Right atrium auricular region (tissue), 2 donors: ENCODE results near the gene ZMAT5. TPM values are rescaled to one million over a fixed set of nuclear protein-coding genes. Genes with fewer than 3 reads are reported as not detected.

Source experiments
- DNase-seq: peaks from one replicate; pipeline ENCODE4 v3.0.0-alpha.2; 2019; ENCODE audit warnings: low spot score
- H3K27ac ChIP-seq, 2 donors: fragments of 200-600 bp; sonication (generic); 1 replicate in 1 of 2; 2 replicates in 1 of 2; pipeline ENCODE4 v1.5.1; 2016 to 2019
- H3K27me3 ChIP-seq, 2 donors: fragments of 200-600 bp; sonication (generic); one replicate each; pipeline versions ENCODE4 v1.5.1 to v1.6.0; 2017 to 2019
- H3K36me3 ChIP-seq: fragments of 200-600 bp; sonication (generic); one replicate; pipeline ENCODE4 v1.5.1; 2016
- H3K4me1 ChIP-seq, 2 donors: fragments of 200-600 bp; sonication (generic); one replicate each; pipeline versions ENCODE4 v1.5.1 to v1.6.0; 2017 to 2019
- H3K4me3 ChIP-seq, 2 donors: fragments of 200-600 bp; sonication (generic); 1 replicate in 1 of 2; 2 replicates in 1 of 2; pipeline ENCODE4 v1.5.1; 2017 to 2019; ENCODE audit warnings: mild to moderate bottlenecking in 1 of 2, moderate library complexity in 1 of 2
- H3K9me3 ChIP-seq, 2 donors: fragments of 200-600 bp; sonication (generic); one replicate each; pipeline ENCODE4 v1.5.1; 2019
- total RNA-seq, 2 donors: library from RNA; depleted of rRNA; stranded (reverse); fragments of >200 nt; gene quantifications; one replicate each; pipeline ENCODE4 v1.1.0, GENCODE V29; 2016
- TF ChIP-seq, protein P1 (sequence below), 2 donors: fragments of 200-600 bp; sonication (generic); IDR thresholded peaks; one replicate each; pipeline ENCODE4 v1.5.1; 2019; ENCODE audit warnings: antibody characterized with exemption in 2 of 2

ZMAT5 gene
- total RNA-seq, 2 donors from 2014 or later, result 17.0 to 22.9 TPM

GRCh38 chr22:29795663-29796062, 28.9 kb upstream of the ZMAT5 start:
- H3K4me1 ChIP-seq, result peaks cover 0 to 35% of the 10 kb centered on the region in 2 donors
- H3K27ac ChIP-seq, result no peak overlapping the region
- TF ChIP-seq, protein P1, sequence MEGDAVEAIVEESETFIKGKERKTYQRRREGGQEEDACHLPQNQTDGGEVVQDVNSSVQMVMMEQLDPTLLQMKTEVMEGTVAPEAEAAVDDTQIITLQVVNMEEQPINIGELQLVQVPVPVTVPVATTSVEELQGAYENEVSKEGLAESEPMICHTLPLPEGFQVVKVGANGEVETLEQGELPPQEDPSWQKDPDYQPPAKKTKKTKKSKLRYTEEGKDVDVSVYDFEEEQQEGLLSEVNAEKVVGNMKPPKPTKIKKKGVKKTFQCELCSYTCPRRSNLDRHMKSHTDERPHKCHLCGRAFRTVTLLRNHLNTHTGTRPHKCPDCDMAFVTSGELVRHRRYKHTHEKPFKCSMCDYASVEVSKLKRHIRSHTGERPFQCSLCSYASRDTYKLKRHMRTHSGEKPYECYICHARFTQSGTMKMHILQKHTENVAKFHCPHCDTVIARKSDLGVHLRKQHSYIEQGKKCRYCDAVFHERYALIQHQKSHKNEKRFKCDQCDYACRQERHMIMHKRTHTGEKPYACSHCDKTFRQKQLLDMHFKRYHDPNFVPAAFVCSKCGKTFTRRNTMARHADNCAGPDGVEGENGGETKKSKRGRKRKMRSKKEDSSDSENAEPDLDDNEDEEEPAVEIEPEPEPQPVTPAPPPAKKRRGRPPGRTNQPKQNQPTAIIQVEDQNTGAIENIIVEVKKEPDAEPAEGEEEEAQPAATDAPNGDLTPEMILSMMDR (IDR thresholded peaks at IDR 0.05), result no peak
- DNase-seq, result no peak
- H3K36me3 ChIP-seq, result peaks cover 79% of the 10 kb centered on the region
- no peaks in the 10 kb centered on the region for H3K9me3 ChIP-seq
- no peaks in the 10 kb centered on the region for H3K27me3 ChIP-seq
- no peak overlapping the region for H3K4me3 ChIP-seq

DNA sequence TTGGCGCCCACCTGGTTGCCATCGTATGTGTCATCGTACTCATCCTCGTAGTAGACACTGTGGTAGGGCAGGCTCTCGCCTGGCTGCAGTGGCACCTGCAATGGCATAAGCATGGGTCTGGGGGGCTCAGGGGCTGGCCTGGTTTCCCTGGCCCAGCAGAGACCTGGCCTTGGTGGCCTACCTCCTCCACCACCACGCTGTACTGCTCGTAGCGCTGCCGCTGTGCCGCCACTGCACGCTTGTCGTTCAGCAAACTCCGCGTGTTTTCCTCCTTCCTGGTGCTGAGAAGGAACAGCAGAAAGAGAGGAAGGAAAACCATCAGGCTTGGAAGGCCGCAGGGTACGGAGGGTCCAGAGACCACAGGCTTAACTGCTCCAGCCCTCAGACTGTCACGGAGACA, 26.6 kb upstream of the ZMAT5 start:
- H3K27me3 ChIP-seq, result no peaks in the 10 kb centered on the region
- no peaks in the 10 kb centered on the region for H3K9me3 ChIP-seq
- peaks cover 88% of the 10 kb centered on the region for H3K36me3 ChIP-seq
- H3K4me3 ChIP-seq, result no peak overlapping the region
- TF ChIP-seq, protein P1 (IDR thresholded peaks at IDR 0.05), result no peak
- H3K27ac ChIP-seq, result no peak overlapping the region
- no peak for DNase-seq
- peaks cover 0 to 12% of the 10 kb centered on the region in 2 donors for H3K4me1 ChIP-seq

DNA sequence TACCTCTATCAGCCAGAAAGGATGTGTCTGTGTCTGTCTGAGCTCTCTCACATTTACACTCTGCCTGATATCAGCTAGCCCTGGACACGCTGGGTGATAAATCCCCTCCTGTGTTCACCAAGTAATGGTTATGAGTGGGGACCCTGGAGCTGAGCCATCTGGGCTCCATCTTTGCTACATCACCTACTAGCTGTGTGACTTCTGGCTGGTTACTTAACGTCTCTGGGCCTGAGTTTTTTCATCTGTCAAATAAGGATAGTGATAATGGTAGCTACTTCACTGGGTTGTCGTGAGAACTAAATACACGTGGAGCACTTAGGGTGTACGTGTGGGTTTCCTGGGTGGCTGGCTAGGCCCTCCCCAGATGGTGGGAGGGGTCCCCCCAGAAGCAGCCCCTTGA, 23.3 kb upstream of the ZMAT5 start:
- DNase-seq, result no peak
- Histone ChIP-seq H3K9me3 (no peaks in the 10 kb centered on the region), H3K27me3 (no peaks in the 10 kb centered on the region), H3K4me1 (peaks cover 0 to 2% of the 10 kb centered on the region in 2 donors), H3K36me3 (peaks cover 69% of the 10 kb centered on the region), H3K27ac (no peak overlapping the region), H3K4me3 (no peak overlapping the region)
- TF ChIP-seq, protein P1 (IDR thresholded peaks at IDR 0.05), result no peak

DNA sequence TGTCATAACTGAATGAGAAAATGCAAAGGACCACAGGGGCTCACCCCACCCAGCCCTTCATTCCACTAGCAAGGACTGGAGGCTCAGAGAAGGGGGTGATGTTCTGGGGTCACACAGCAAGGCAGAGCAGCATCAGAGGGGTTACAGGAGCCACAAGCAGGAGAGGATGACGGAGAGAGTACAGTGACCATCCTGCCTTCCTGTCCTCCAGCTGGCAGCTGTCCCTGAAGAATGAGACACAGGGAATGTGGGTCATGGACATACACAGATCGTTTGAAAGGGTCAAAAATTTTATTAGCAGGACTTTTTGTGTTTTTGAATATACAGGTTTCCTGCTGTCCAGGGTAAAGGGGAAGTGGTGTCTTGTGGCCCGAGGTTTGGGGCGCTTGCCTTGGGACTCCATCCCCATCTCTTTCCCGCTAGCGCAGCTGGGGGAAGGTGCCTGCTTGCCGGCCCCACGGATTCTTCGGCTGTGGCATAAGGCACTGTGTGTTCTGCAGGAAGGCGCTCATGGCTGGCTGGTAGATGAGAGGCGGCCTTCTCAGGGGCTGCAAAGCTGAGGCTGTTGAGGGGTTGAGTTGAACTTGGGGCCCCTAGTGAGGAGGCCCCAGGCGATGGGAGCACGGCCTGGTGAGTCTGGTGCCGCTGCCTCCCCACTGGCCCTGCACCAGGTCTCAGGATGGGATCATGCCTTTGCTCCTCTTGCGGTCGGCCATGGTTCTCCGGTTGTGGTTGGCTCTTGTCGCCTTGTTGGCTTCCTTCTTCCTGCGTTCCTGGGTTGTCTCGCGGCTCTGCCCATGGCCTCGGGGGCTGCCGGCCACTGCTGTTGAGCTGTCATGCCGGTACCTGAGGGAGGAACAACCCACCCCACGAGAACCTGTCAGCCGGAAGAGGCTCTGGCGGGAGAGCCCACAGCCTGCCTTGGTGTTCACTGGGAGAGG, 21.8 kb upstream of the ZMAT5 start:
- H3K36me3 ChIP-seq, result peaks cover 59% of the 10 kb centered on the region
- DNase-seq, result no peak

GRCh38 chr22:29787371-29787980, 20.7 kb upstream of the ZMAT5 start:
- H3K9me3 ChIP-seq, result no peaks in the 10 kb centered on the region
- peaks cover 48% of the 10 kb centered on the region for H3K36me3 ChIP-seq
- H3K27me3 ChIP-seq, result no peaks in the 10 kb centered on the region
- no peak for DNase-seq
- peaks cover 0 to 13% of the 10 kb centered on the region in 2 donors for H3K4me1 ChIP-seq
- H3K27ac ChIP-seq, result no peak overlapping the region
- no peak overlapping the region for H3K4me3 ChIP-seq
- TF ChIP-seq, protein P1 (IDR thresholded peaks at IDR 0.05), result no peak

More for the DNA sequence above, 21.8 kb upstream of the ZMAT5 start:
- Histone ChIP-seq H3K27ac (no peak overlapping the region), H3K4me1 (peaks cover 0 to 11% of the 10 kb centered on the region in 2 donors), H3K4me3 (no peak overlapping the region), H3K9me3 (no peaks in the 10 kb centered on the region), H3K27me3 (no peaks in the 10 kb centered on the region)
- TF ChIP-seq, protein P1 (IDR thresholded peaks at IDR 0.05), result no peak
